Activated CD4-positive, alpha-beta T cell treated with anti-CD3 and anti-CD28 coated beads, Interleukin-10, Interleukin-2, amounts not matched to agents 100 ng/mL and 50 ng/mL, durations not matched to agents 16 hours and 8 hours (primary cell): ENCODE results near the gene MED13L.
"Not testable (repeated sequence)": the region's sequence is repeated elsewhere in the genome, so short reads cannot be mapped to it uniquely, and the experiment has no call there.

Experiments used
- DNase-seq: peaks from one replicate; pipeline ENCODE4 v3.0.0-alpha.2; 2020

MED13L gene

GRCh38 chr12:116144384-116144783, 133.1 kb downstream of the MED13L start:
- no peak for DNase-seq

GRCh38 chr12:116143909-116144308, 133.6 kb downstream of the MED13L start:
- no peak for DNase-seq

- DNase-seq = peak; percentile 74
Observed at GRCh38 chr12:116142936-116143898, 134.3 kb downstream of the MED13L start.

- no peak for DNase-seq
Observed at GRCh38 chr12:116141833-116142162, 135.7 kb downstream of the MED13L start.

GRCh38 chr12:116141110-116141832, 136.2 kb downstream of the MED13L start:
- DNase-seq = no peak

GRCh38 chr12:116140529-116140928, 137.0 kb downstream of the MED13L start:
- DNase-seq = no peak

- DNase-seq = no peak
Observed at GRCh38 chr12:116138781-116139180, 138.7 kb downstream of the MED13L start.

GRCh38 chr12:116138364-116138763, 139.1 kb downstream of the MED13L start:
- DNase-seq = no peak

- DNase-seq = peak; percentile 31
Observed at GRCh38 chr12:116137318-116137717, 140.2 kb downstream of the MED13L start.

- DNase-seq = peak; percentile 75
Observed at GRCh38 chr12:116136340-116136739, 141.2 kb downstream of the MED13L start.

GRCh38 chr12:116135209-116135930, 142.1 kb downstream of the MED13L start:
- DNase-seq = peak; percentile 37

GRCh38 chr12:116133636-116134214, 143.8 kb downstream of the MED13L start:
- DNase-seq = no peak

GRCh38 chr12:116133149-116133548, 144.3 kb downstream of the MED13L start:
- DNase-seq = peak; percentile 39

GRCh38 chr12:116131987-116132386, 145.5 kb downstream of the MED13L start:
- DNase-seq = not testable (repeated sequence)

GRCh38 chr12:116131176-116131575, 146.3 kb downstream of the MED13L start:
- no peak for DNase-seq

- DNase-seq = no peak
Observed at GRCh38 chr12:116130431-116130830, 147.1 kb downstream of the MED13L start.

GRCh38 chr12:116128779-116129178, 148.7 kb downstream of the MED13L start:
- DNase-seq = no peak

GRCh38 chr12:116127859-116128258, 149.6 kb downstream of the MED13L start:
- no peak for DNase-seq

- DNase-seq = no peak
Observed at GRCh38 chr12:116126610-116127009, 150.9 kb downstream of the MED13L start.

GRCh38 chr12:116125956-116126566, 151.4 kb downstream of the MED13L start:
- no peak for DNase-seq

- DNase-seq = no peak
Observed at GRCh38 chr12:116125084-116125483, 152.4 kb downstream of the MED13L start.

- DNase-seq = peak; percentile 79
Observed at GRCh38 chr12:116123451-116124258, 153.8 kb downstream of the MED13L start.
